ENCODE results near the gene MSX2.

Gene MSX2

DNA sequence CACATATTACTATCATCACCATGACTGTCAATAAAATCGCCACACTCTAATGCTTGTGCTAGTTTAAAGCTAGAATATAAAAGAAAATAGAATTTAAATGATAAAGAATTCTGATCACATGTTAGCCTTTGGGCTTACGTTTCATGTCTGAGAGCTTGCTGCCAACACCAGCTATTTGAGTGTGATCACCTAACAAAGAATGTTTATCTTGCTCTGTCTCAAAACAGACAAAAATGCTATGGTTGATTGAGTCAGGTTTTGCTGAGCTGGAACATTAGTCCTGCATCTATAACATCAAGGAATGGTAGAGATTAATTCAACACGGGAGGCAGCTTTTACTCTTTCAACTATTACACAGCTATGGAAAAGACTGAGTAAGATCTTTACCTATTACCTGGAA lies 50.7 kb downstream of the MSX2 start:
- DNase-seq (ENCODE audit: low read depth in 2 of 2), result no peak

GRCh38 chr5:174777111-174777510 lies 52.7 kb downstream of the MSX2 start:
- no peak for DNase-seq (ENCODE audit: low read depth in 2 of 2)

DNA sequence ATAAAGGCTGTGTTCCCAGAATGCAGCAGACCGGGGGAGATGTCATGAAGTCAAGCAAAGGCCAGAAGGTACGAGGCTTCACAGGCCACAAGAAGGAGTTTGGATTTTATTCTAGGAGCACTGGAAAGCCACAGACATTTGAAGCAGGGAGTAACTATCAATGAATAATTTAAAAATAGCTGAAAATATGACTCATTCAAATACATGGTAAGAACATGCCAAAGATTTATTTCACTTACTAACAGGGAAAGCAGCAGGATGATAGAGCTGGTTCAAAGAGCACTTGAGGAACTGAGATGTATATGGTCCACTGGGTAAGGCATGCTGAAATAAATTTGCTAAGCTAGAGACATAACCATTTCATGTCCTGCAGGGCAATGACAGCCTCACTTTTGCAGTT lies 53.2 kb downstream of the MSX2 start:
- no peak for DNase-seq (ENCODE audit: low read depth in 2 of 2)

All from activated CD8-positive, alpha-beta memory T cell treated with anti-CD3 and anti-CD28 coated beads for 4 hours (primary cell).